IMR-90 (cell line): ENCODE results near the gene NPTX1. TPM values are rescaled to one million over a fixed set of nuclear protein-coding genes. Genes with fewer than 3 reads are reported as not detected.

Experiments
- ATAC-seq: fragments of 200-7000 bp; cut with Tn5 transposase; 2 replicates; pipeline ENCODE4 v1.9.1; 2020; ENCODE audit warnings: low read depth, mild to moderate bottlenecking, moderate library complexity
- BruUV-seq: library from RNA; stranded (reverse); fragments of 400-500 nt; replicated peaks from 2 replicates; lab custom pipeline; 2021; lab: Mats Ljungman, UMichigan
- CTCF ChIA-PET: fragments of 300-600 bp; formaldehyde crosslinking; extraction: SDS; loops from one replicate; lab custom pipeline; 2021; ENCODE audit warnings: antibody characterized with exemption; lab: Yijun Ruan, JAX
- POLR2A ChIA-PET: fragments of 300-600 bp; sonication (Branson Sonifier 250); formaldehyde crosslinking; loops from one replicate; lab custom pipeline; 2022; ENCODE audit warnings: antibody characterized with exemption; ENCODE audit not compliant: unreplicated experiment; lab: Charles Lee
- DNase-seq: peaks from one replicate; pipeline ENCODE4 v3.0.0; 2013
- H2AFZ ChIP-seq: replicated peaks from 2 replicates; pipeline ENCODE3; 2013; ENCODE audit warnings: low read length, mild to moderate bottlenecking; ENCODE audit not compliant: poor library complexity
- H2AK5ac ChIP-seq: 2 replicates; pipeline ENCODE4 v1.6.1; 2013; ENCODE audit warnings: low read depth, low read length, inconsistent platforms
- H2AK9ac ChIP-seq: replicated peaks from 2 replicates; pipeline ENCODE3; 2013; ENCODE audit warnings: mild to moderate bottlenecking, low read depth, low read length, moderate library complexity; ENCODE audit not compliant: poor library complexity
- H2BK120ac ChIP-seq: 2 replicates; pipeline ENCODE4 v1.6.1; 2013; ENCODE audit warnings: low read depth, low read length, inconsistent platforms
- H2BK15ac ChIP-seq: 3 replicates; pipeline ENCODE4 v1.6.1; 2013; ENCODE audit warnings: low read depth, low read length, inconsistent platforms
- H2BK20ac ChIP-seq: 2 replicates; pipeline ENCODE4 v1.6.1; 2013; ENCODE audit warnings: low read depth, mild to moderate bottlenecking, inconsistent platforms, low read length, moderate library complexity
- H2BK5ac ChIP-seq: 2 replicates; pipeline ENCODE4 v1.6.1; 2013; ENCODE audit warnings: mild to moderate bottlenecking, low read depth, low read length, inconsistent platforms; ENCODE audit not compliant: poor library complexity, severe bottlenecking
- H3K14ac ChIP-seq: replicated peaks from 2 replicates; pipeline ENCODE4 v1.6.1; 2013; ENCODE audit warnings: low read depth, low read length, inconsistent platforms
- H3K18ac ChIP-seq: 2 replicates; pipeline ENCODE4 v1.6.1; 2013; ENCODE audit warnings: low read depth, low read length, control low read depth
- H3K23ac ChIP-seq: 2 replicates; pipeline ENCODE4 v1.6.1; 2013; ENCODE audit warnings: low read depth, low read length, inconsistent platforms
- H3K27ac ChIP-seq: 2 replicates; pipeline ENCODE4 v1.5.1; 2013; ENCODE audit warnings: mild to moderate bottlenecking, control low read depth, low read length; ENCODE audit not compliant: insufficient read depth
- H3K27me3 ChIP-seq: 2 replicates; pipeline ENCODE4 v1.6.1; 2013; ENCODE audit warnings: low read length; ENCODE audit not compliant: control insufficient read depth, insufficient read depth
- H3K36me3 ChIP-seq: 2 replicates; pipeline ENCODE4 v1.6.1; 2013; ENCODE audit warnings: low read length, mixed read lengths; ENCODE audit not compliant: control insufficient read depth, insufficient read depth
- H3K4ac ChIP-seq: 2 replicates; pipeline ENCODE4 v1.6.1; 2013; ENCODE audit warnings: low read depth, low read length, inconsistent platforms
- H3K4me1 ChIP-seq: 2 replicates; pipeline ENCODE4 v1.6.1; 2013; ENCODE audit warnings: low read length, mixed read lengths; ENCODE audit not compliant: control insufficient read depth, insufficient read depth
- H3K4me2 ChIP-seq: 2 replicates; pipeline ENCODE4 v1.6.1; 2013; ENCODE audit warnings: low read depth, mild to moderate bottlenecking, control low read depth, low read length, moderate library complexity
- H3K4me3 ChIP-seq: 2 replicates; pipeline ENCODE4 v1.5.1; 2013; ENCODE audit warnings: low read depth, mild to moderate bottlenecking, control low read depth, low read length, moderate library complexity; ENCODE audit not compliant: insufficient read depth
- H3K56ac ChIP-seq: 2 replicates; pipeline ENCODE4 v1.6.1; 2013; ENCODE audit warnings: low read length, inconsistent platforms; ENCODE audit not compliant: insufficient read depth; ENCODE audit errors: extremely low read depth
- H3K79me1 ChIP-seq, 2 experiments: 2 replicates each; pipeline ENCODE4 v1.6.1; 2013; ENCODE audit warnings: low read length in 2 of 2, inconsistent platforms in 1 of 2, low read depth in 1 of 2
- H3K9ac ChIP-seq: 2 replicates; pipeline ENCODE4 v1.6.1; 2013; ENCODE audit warnings: low read depth, low read length, control low read depth
- H3K9me1 ChIP-seq: 2 replicates; pipeline ENCODE4 v1.6.1; 2013; ENCODE audit warnings: low read length, inconsistent platforms; ENCODE audit not compliant: insufficient read depth
- H3K9me3 ChIP-seq: 2 replicates; pipeline ENCODE4 v1.6.1; 2013; ENCODE audit warnings: low read length; ENCODE audit not compliant: control insufficient read depth, insufficient read depth
- H4K20me1 ChIP-seq: 2 replicates; pipeline ENCODE4 v1.6.1; 2013; ENCODE audit warnings: low read length, inconsistent platforms; ENCODE audit not compliant: insufficient read depth
- H4K5ac ChIP-seq: 2 replicates; pipeline ENCODE4 v1.6.1; 2013; ENCODE audit warnings: mild to moderate bottlenecking, low read depth, low read length, control low read depth
- H4K8ac ChIP-seq, 2 experiments: 2 replicates each; pipeline ENCODE4 v1.6.1; 2013; ENCODE audit warnings: low read depth in 2 of 2, low read length in 2 of 2, control low read depth in 1 of 2, inconsistent platforms in 1 of 2
- H4K91ac ChIP-seq: 2 replicates; pipeline ENCODE4 v1.6.1; 2013; ENCODE audit warnings: low read depth, low read length, inconsistent platforms; ENCODE audit not compliant: insufficient read depth
- BHLHE40 ChIP-seq: fragments of 150-350 bp; IDR thresholded peaks from 2 replicates; pipeline ENCODE4 v1.6.1; 2016; ENCODE audit warnings: mild to moderate bottlenecking, low read depth, low read length
- CEBPB ChIP-seq: IDR thresholded peaks from 2 replicates; pipeline ENCODE4 v1.6.1; 2012; ENCODE audit warnings: low read depth, low read length, improper control_type of control experiment
- CHD1 ChIP-seq: IDR thresholded peaks from 2 replicates; pipeline ENCODE4 v1.6.1; 2012; ENCODE audit warnings: low read depth, low read length, improper control_type of control experiment
- FOS ChIP-seq: fragments of 150-350 bp; IDR thresholded peaks from 2 replicates; pipeline ENCODE4 v1.6.1; 2016; ENCODE audit warnings: low read depth, low read length
- MAFK ChIP-seq: IDR thresholded peaks from 2 replicates; pipeline ENCODE4 v1.6.1; 2012; ENCODE audit warnings: low read depth, low read length, improper control_type of control experiment
- MAZ ChIP-seq: IDR thresholded peaks from 2 replicates; pipeline ENCODE4 v1.6.1; 2012; ENCODE audit warnings: low read depth, mild to moderate bottlenecking, low read length, improper control_type of control experiment, moderate library complexity, borderline replicate concordance
- MXI1 ChIP-seq: IDR thresholded peaks from 2 replicates; pipeline ENCODE4 v1.6.1; 2012; ENCODE audit warnings: low read depth, mild to moderate bottlenecking, low read length, moderate library complexity, borderline replicate concordance
- NFE2L2 ChIP-seq: fragments of 150-350 bp; IDR thresholded peaks from 2 replicates; pipeline ENCODE4 v1.6.1; 2016; ENCODE audit warnings: low read depth, mild to moderate bottlenecking, low read length
- POLR2A ChIP-seq: IDR thresholded peaks from 2 replicates; pipeline ENCODE4 v1.6.1; 2012; ENCODE audit warnings: mild to moderate bottlenecking, low read depth, low read length
- RAD21 ChIP-seq: IDR thresholded peaks from 2 replicates; pipeline ENCODE4 v1.6.1; 2012; ENCODE audit warnings: low read length, improper control_type of control experiment
- RCOR1 ChIP-seq: IDR thresholded peaks from 2 replicates; pipeline ENCODE4 v1.6.1; 2012; ENCODE audit warnings: mild to moderate bottlenecking, low read length, improper control_type of control experiment; ENCODE audit not compliant: insufficient replicate concordance
- RFX5 ChIP-seq: IDR thresholded peaks from 2 replicates; pipeline ENCODE4 v1.8.0; 2012; ENCODE audit warnings: low read depth, mild to moderate bottlenecking, low read length, moderate library complexity
- SMC3 ChIP-seq: fragments of 150-350 bp; IDR thresholded peaks from 2 replicates; pipeline ENCODE4 v1.6.1; 2016; ENCODE audit warnings: low read depth, mild to moderate bottlenecking, antibody characterized with exemption, low read length, moderate library complexity
- WGBS, 2 experiments: methylation state at CpG; one replicate each; pipeline versions ENCODE4 v1.1.5 to v1.1.7; 2013; ENCODE audit warnings: missing lambda C conversion rate in 2 of 2; ENCODE audit not compliant: insufficient read length in 1 of 2; ENCODE audit errors: extremely low coverage in 2 of 2; 5-methylcytosine and 5-hydroxymethylcytosine counted together
- dilution Hi-C: fragments of 300-500 bp; cut with HindIII; formaldehyde crosslinking; loops from one replicate; pipeline ENCODE4 v1.14.3; 2018; ENCODE audit warnings: low sequenced_read_pairs; ENCODE audit not compliant: unreplicated experiment
- in situ Hi-C: fragments of 300-500 bp; cut with MboI; formaldehyde crosslinking; loops from 3 replicates; pipeline ENCODE4 v1.14.3; 2019; ENCODE audit warnings: low sequenced_read_pairs, inconsistent platforms, mixed read lengths
- intact Hi-C: fragments of 100-400 bp; cut with micrococcal nuclease; formaldehyde crosslinking; loops from 2 replicates; pipeline ENCODE4 v1.10.0; 2022
- polyA plus RNA-seq, 3 experiments: library from polyadenylated mRNA; depleted of rRNA; stranded (reverse); fragments of >200 nt; gene quantifications; 2 replicates each; pipeline ENCODE4 v1.2.3, GENCODE V29; 2012; ENCODE audit warnings: low replicate concordance in 1 of 3
- total RNA-seq: library from RNA; depleted of rRNA; stranded (reverse); fragments of >200 nt; gene quantifications from 2 replicates; pipeline ENCODE4 v1.2.3, GENCODE V29; 2012
- TF ChIP-seq, protein P1 (sequence below): fragments of 150-350 bp; IDR thresholded peaks from 2 replicates; pipeline ENCODE4 v1.6.1; 2017; ENCODE audit warnings: mild to moderate bottlenecking, antibody characterized with exemption, low read length, low read depth
- TF ChIP-seq, protein P2 (sequence below): fragments of 150-350 bp; IDR thresholded peaks from 2 replicates; pipeline ENCODE4 v1.6.1; 2016; ENCODE audit warnings: low read depth, mild to moderate bottlenecking, low read length, moderate library complexity, borderline replicate concordance
- TF ChIP-seq, protein P3 (sequence below): conservative IDR thresholded peaks from 2 replicates; pipeline ENCODE4 v1.5.1; 2012; ENCODE audit warnings: mild to moderate bottlenecking, low read depth, low read length, improper control_type of control experiment

Gene NPTX1
- total and polyA plus RNA-seq, 2 of the 4 experiments (the other 2 are of a cell fraction) = 20.8 to 39.5 TPM

DNA sequence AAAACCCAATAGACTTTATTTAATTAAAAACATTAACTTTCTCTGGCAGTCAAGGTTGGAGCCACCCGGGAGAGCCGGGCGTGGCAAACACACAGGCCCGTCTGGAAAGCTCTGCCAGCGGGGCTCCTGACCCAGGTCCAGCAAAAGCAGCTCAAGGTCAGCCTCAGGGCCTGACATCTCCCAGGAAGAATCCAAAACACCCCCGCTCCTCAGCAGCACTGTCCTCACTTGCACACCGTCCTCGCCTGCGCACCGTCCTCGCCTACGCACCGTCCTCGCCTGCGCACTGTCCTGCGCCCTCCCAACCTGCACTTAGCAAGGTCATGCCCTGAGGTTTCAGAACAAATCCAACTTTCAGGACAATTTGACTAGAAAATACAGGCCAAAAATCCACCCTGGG, 36.8 kb upstream of the NPTX1 start:
- H2AK9ac ChIP-seq = no peak overlapping the region
- H3K27me3 ChIP-seq = peaks cover 7% of the 10 kb centered on the region; the same call in 1 of the 2 replicates
- no peak overlapping the region for H3K18ac ChIP-seq
- H4K5ac ChIP-seq = no peak overlapping the region
- no peak overlapping the region for H3K27ac ChIP-seq
- no peak overlapping the region for H2BK20ac ChIP-seq
- in situ Hi-C loops (no loop called here), dilution Hi-C loops (no loop called here), intact Hi-C loops (no loop called here)
- no peak overlapping the region for H3K23ac ChIP-seq
- peak overlapping the region; percentile 34; the same call in 1 of the 2 replicates for H4K91ac ChIP-seq
- H2AK5ac ChIP-seq = peak overlapping the region; percentile 84
- WGBS, 2 experiments = 71% methylated on average over 5 of the region's 16 CpGs; no CpG with 5 or more reads in 1 of the 2 experiments
- TF ChIP-seq, protein P1, sequence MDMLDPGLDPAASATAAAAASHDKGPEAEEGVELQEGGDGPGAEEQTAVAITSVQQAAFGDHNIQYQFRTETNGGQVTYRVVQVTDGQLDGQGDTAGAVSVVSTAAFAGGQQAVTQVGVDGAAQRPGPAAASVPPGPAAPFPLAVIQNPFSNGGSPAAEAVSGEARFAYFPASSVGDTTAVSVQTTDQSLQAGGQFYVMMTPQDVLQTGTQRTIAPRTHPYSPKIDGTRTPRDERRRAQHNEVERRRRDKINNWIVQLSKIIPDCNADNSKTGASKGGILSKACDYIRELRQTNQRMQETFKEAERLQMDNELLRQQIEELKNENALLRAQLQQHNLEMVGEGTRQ = no peak
- TF ChIP-seq RFX5 (no peak), BHLHE40 (no peak), FOS (no peak), MXI1 (no peak), RAD21 (no peak), RCOR1 (no peak), MAFK (no peak), MAZ (no peak), NFE2L2 (no peak), CHD1 (no peak), SMC3 (no peak), POLR2A (no peak), CEBPB (no peak)
- TF ChIP-seq, protein P2, sequence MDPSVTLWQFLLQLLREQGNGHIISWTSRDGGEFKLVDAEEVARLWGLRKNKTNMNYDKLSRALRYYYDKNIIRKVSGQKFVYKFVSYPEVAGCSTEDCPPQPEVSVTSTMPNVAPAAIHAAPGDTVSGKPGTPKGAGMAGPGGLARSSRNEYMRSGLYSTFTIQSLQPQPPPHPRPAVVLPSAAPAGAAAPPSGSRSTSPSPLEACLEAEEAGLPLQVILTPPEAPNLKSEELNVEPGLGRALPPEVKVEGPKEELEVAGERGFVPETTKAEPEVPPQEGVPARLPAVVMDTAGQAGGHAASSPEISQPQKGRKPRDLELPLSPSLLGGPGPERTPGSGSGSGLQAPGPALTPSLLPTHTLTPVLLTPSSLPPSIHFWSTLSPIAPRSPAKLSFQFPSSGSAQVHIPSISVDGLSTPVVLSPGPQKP = no peak
- TF ChIP-seq, protein P3, sequence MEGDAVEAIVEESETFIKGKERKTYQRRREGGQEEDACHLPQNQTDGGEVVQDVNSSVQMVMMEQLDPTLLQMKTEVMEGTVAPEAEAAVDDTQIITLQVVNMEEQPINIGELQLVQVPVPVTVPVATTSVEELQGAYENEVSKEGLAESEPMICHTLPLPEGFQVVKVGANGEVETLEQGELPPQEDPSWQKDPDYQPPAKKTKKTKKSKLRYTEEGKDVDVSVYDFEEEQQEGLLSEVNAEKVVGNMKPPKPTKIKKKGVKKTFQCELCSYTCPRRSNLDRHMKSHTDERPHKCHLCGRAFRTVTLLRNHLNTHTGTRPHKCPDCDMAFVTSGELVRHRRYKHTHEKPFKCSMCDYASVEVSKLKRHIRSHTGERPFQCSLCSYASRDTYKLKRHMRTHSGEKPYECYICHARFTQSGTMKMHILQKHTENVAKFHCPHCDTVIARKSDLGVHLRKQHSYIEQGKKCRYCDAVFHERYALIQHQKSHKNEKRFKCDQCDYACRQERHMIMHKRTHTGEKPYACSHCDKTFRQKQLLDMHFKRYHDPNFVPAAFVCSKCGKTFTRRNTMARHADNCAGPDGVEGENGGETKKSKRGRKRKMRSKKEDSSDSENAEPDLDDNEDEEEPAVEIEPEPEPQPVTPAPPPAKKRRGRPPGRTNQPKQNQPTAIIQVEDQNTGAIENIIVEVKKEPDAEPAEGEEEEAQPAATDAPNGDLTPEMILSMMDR = no peak
- ATAC-seq (no peak), DNase-seq (no peak)
- H3K9me3 ChIP-seq = no peaks in the 10 kb centered on the region
- H3K4ac ChIP-seq = peak overlapping the region; percentile 13; the same call in 1 of the 2 replicates
- H4K8ac ChIP-seq = no peak overlapping the region
- H3K4me1 ChIP-seq = peaks cover 7% of the 10 kb centered on the region
- no peak overlapping the region for H3K4me2 ChIP-seq
- peaks cover 11% of the 10 kb centered on the region for H3K9me1 ChIP-seq
- ChIA-PET CTCF (no interaction called here), POLR2A (no interaction called here)
- H3K14ac ChIP-seq = no peak overlapping the region
- no peak overlapping the region for H3K4me3 ChIP-seq
- H3K56ac ChIP-seq = no peak overlapping the region
- 0 out of 2 replicates have a peak, but pooled peaks cover 6% of the 10 kb centered on the region for H4K20me1 ChIP-seq
- H2BK5ac ChIP-seq = no peak overlapping the region
- no peak overlapping the region for H2BK120ac ChIP-seq
- H3K36me3 ChIP-seq = no peaks in the 10 kb centered on the region
- no TSS peak for BruUV-seq
- no peaks in the 10 kb centered on the region for H3K79me1 ChIP-seq
- no peak overlapping the region for H3K9ac ChIP-seq
- H2BK15ac ChIP-seq = no peak overlapping the region; the same call in 2 of the 3 replicates
- H2AFZ ChIP-seq = no peak overlapping the region
